AG04450 (cell line): ENCODE results near the gene FETUB. TPM values are rescaled to one million over a fixed set of nuclear protein-coding genes. Genes with fewer than 3 reads are reported as not detected.

Source experiments
- CTCF ChIA-PET: fragments of 300-600, 350-600 bp; formaldehyde crosslinking; extraction: SDS; loops from one replicate; lab custom pipeline; 2022; ENCODE audit warnings: antibody characterized with exemption, inconsistent platforms; lab: Charles Lee
- POLR2A ChIA-PET: fragments of 350-600 bp; formaldehyde crosslinking; extraction: SDS; loops from one replicate; lab custom pipeline; 2021; ENCODE audit warnings: antibody characterized with exemption, inconsistent platforms; lab: Yijun Ruan, JAX
- DNase-seq: peaks from one replicate; pipeline ENCODE4 v3.0.0-alpha.2; 2011; ENCODE audit warnings: low read depth, low spot score
- H3K27ac ChIP-seq: one replicate; pipeline ENCODE4 v1.5.1; 2012; ENCODE audit warnings: low read depth, low read length, control low read depth
- H3K27me3 ChIP-seq: one replicate; pipeline ENCODE4 v1.6.0; 2012; ENCODE audit warnings: low read length; ENCODE audit not compliant: control insufficient read depth, insufficient read depth
- H3K4me3 ChIP-seq: 2 replicates; pipeline ENCODE4 v1.5.1; 2011; ENCODE audit warnings: mild to moderate bottlenecking, low read depth, low read length, control low read depth
- H3K9me3 ChIP-seq: 2 replicates; pipeline ENCODE4 v1.5.1; 2012; ENCODE audit warnings: low read length; ENCODE audit not compliant: control insufficient read depth, insufficient read depth
- CTCF ChIP-seq: IDR thresholded peaks from 2 replicates; pipeline ENCODE4 v1.5.1; 2011; ENCODE audit warnings: low read depth, low read length, control low read depth, inconsistent platforms
- polyA minus RNA-seq: library from RNA; depleted of rRNA, polyadenylated mRNA; stranded (reverse); fragments of >200 nt; gene quantifications from 2 replicates; pipeline ENCODE4 v1.2.3, GENCODE V29; 2011; rRNA and poly(A)+ RNA removed
- polyA plus RNA-seq: library from polyadenylated mRNA; depleted of rRNA; stranded (reverse); fragments of >200 nt; gene quantifications from 2 replicates; pipeline ENCODE4 v1.2.3, GENCODE V29; 2011; rRNA removed

The FETUB gene
- polyA plus RNA-seq (not detected in 2 replicates), polyA minus RNA-seq (not detected in 2 replicates)

GRCh38 chr3:186639778-186640472 lies at the start of gene FETUB:
FETUB (plus strand) TSS chr3:186640399; CDS start chr3:186640461, 62 bp downstream.
- TF ChIP-seq CTCF, result no peak
- Histone ChIP-seq H3K27ac (no peak within 1 kb of the TSS), H3K27me3 (peaks cover 11% of the 10 kb centered on the region), H3K9me3 (no peaks in the 10 kb centered on the region), H3K4me3 (no peak within 1 kb of the TSS)
- DNase-seq, result no peak
- ChIA-PET POLR2A (no interaction called here), CTCF (no interaction called here)

GRCh38 chr3:186590580-186591295 lies 49.5 kb upstream of the FETUB start:
- CTCF ChIA-PET, result interaction anchor here (1.3 to 10.4 kb wide), 2 partner anchors 25 to 231 kb away, joined by 4 to 113 read pairs; no protein-coding TSS in a partner anchor
- DNase-seq, result no peak

GRCh38 chr3:186592682-186593081 lies 47.5 kb upstream of the FETUB start:
- ChIA-PET POLR2A (no interaction called here), CTCF (interaction anchor here (10.4 kb wide), 1 partner anchor 23 kb away, joined by 113 read pairs; no protein-coding TSS in a partner anchor)
- Histone ChIP-seq H3K27ac (no peak overlapping the region), H3K9me3 (no peaks in the 10 kb centered on the region), H3K27me3 (no peaks in the 10 kb centered on the region), H3K4me3 (no peak overlapping the region)
- no peak for DNase-seq
- TF ChIP-seq CTCF, result no peak

More at GRCh38 chr3:186590580-186591295, 49.5 kb upstream of the FETUB start:
- POLR2A ChIA-PET, result interaction anchor here (1.5 kb wide), 1 partner anchor 193 kb away, joined by 5 read pairs; the partner anchor contains the start of gene EIF4A2
- no peak for TF ChIP-seq CTCF
- H3K27me3 ChIP-seq, result no peaks in the 10 kb centered on the region
- H3K9me3 ChIP-seq, result no peaks in the 10 kb centered on the region
- no peak overlapping the region for H3K27ac ChIP-seq
- H3K4me3 ChIP-seq, result no peak overlapping the region

- CTCF ChIA-PET, result interaction anchor here (10.4 kb wide), 1 partner anchor 22 kb away, joined by 113 read pairs; no protein-coding TSS in a partner anchor
- no peak for TF ChIP-seq CTCF
- Histone ChIP-seq H3K9me3 (no peaks in the 10 kb centered on the region), H3K27ac (no peak overlapping the region), H3K4me3 (no peak overlapping the region), H3K27me3 (no peaks in the 10 kb centered on the region)
- DNase-seq, result no peak
- POLR2A ChIA-PET, result no interaction called here
Observed at GRCh38 chr3:186593862-186594261, 46.3 kb upstream of the FETUB start.
